SK-N-DZ (cell line): Measurements from ENCODE around the gene TSSC4.

Source experiments
- DNase-seq: peaks from one replicate; pipeline ENCODE4 v3.0.0-alpha.2; 2015; ENCODE audit warnings: low spot score
- small RNA-seq, 2 experiments: library from RNA; depleted of rRNA; stranded (forward); fragments of <200 nt; gene quantifications; one replicate each; pipeline ENCODE3, GENCODE V24; 2014

TSSC4 gene

GRCh38 chr11:2447951-2448650 is 47.6 kb downstream of the TSSC4 start:
- DNase-seq, result no peak

GRCh38 chr11:2448661-2449547 is 48.4 kb downstream of the TSSC4 start:
- no peak for DNase-seq

GRCh38 chr11:2449548-2450320 is 49.2 kb downstream of the TSSC4 start:
- no peak for DNase-seq

GRCh38 chr11:2450321-2451041 is 49.9 kb downstream of the TSSC4 start:
- DNase-seq, result no peak

- no peak for DNase-seq
These were observed 50.8 kb downstream of the TSSC4 start for GRCh38 chr11:2451336-2451735.

- no peak for DNase-seq
These were observed 51.4 kb downstream of the TSSC4 start for GRCh38 chr11:2451916-2452315.

- DNase-seq, result no peak
These were observed 51.9 kb downstream of the TSSC4 start for GRCh38 chr11:2452321-2453012.

GRCh38 chr11:2453436-2453835 is 52.9 kb downstream of the TSSC4 start:
- no peak for DNase-seq

Small RNAs within 50 kb of the gene (small RNA-seq; reads per million reads assigned to genes)
- gene RF00019, result 0 reads per million in 2 experiments
